GM18511 (cell line): ENCODE results near the gene NLRX1.
"Not testable (repeated sequence)": the region's sequence is repeated elsewhere in the genome, so short reads cannot be mapped to it uniquely, and the experiment has no call there.

Experiments
- ATAC-seq: cut with Tn5 transposase; IDR thresholded peaks from one replicate; pipeline ENCODE4 v1.9.1; 2021; ENCODE audit warnings: mild to moderate bottlenecking, moderate library complexity; ENCODE audit not compliant: unreplicated experiment

NLRX1 gene

GRCh38 chr11:119205574-119206510 lies 37.3 kb downstream of the NLRX1 start, which contains the start of gene CBL:
CBL (plus strand) TSS chr11:119206339; CDS start chr11:119206418, 79 bp downstream.
- peak; percentile 85 for ATAC-seq

DNA sequence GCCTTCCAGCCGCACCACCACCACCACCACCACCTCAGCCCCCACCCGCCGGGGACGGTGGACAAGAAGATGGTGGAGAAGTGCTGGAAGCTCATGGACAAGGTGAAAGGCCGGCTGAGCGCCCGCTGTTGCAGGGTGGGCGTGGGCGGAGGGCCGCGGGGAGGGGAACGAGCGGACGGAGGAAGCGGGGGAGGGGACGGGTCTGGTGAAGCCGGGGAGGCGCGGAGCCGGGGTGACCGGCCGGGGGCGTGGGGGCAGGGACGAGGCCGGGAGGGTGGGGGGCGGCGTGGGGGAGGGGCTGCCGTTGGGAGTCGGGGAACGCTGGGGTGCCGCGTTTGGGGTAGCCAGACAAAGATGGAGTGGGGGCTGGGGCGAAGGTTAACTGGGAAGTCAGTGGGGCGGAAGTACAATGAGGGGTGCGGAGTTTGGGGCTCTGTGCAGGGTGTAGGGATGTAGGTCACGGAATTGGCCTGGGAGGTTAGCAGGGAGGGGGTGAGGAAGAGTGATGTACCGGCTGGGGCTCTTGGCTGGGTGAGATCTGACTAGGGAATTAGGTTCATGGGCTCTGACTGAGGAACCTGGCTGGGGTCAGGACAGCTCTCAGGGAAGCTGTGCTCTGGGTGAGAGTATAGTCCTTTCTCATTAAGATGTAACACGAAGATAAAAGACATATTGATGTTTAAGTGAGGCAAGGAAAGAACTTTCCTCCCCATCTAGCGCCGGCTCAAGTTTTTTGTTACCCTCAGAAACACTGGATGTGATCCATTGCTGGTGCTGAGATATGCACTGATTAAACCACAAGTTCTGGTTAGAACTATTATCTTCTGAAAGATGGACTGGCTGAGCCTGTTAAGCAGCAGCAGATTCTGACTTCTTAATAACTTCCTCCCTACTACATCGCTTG lies 38.2 kb downstream of the NLRX1 start:
- ATAC-seq, result peak; percentile 39

DNA sequence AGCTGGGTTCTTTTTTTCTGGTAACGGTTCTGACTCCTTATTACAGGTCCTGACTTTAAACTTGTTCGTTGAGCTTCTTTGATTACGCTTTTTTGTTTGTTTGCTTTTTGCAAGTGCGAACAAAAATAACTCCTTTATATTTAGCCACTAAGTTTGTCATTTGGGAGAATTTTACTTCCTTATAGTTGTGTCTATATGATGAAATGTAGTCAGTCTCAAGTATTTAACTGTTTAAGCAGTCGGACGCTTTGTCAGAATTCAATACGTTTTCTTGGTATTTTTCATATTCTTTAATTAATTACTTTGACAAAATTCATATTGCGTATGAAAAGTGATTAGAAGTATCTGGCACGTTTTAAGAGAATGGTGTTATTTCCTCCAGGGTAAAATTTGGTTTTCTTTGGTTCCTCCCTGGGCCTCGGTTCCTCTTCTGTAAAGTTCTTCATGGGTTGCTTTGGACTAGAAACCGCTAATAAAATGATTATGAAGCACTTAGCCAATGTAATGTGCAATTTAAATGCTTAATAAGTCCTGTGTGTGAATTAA lies 39.0 kb downstream of the NLRX1 start:
- ATAC-seq, result no peak

DNA sequence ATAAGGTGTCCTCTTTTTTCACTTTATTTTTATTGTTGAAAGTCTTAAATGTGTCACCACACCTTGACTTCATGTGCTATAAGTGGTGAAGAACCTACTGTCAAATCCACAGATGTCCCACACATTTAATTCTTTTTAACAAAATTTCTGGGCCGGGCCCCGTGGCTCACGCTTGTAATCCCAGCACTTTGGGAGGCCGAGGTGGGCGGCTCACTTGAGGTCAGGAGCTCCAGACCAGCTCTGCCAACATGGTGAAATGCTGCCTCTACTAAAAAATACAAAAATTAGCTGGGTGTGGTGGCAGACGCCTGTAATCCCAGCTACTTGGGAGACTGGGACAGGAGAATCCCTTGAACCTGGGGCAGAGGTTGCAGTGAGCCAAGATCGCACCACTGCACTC lies 40.7 kb downstream of the NLRX1 start:
- no peak for ATAC-seq

GRCh38 chr11:119210050-119210449 lies 41.5 kb downstream of the NLRX1 start:
- no peak for ATAC-seq

GRCh38 chr11:119218141-119218878 lies 49.8 kb downstream of the NLRX1 start:
- ATAC-seq, result no peak

DNA sequence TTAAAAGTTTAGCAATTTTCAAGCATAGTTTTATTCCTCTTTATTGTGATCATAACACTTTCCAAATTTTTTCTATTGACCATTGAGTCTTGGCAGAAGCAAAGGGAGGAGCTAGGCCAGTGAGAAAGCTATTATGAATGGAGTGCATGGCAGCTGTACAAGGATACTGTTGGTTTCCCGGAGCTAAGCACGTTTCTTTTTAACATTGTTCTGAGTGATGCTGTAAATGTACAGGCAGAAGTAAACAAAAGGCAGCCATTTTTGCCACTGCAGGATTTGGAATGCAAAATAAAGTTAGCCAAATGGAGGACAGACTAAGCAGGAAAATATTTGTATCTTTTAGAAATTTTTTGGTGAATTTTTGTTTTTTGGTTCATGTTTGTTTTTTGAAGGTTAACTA lies 53.8 kb downstream of the NLRX1 start:
- no peak for ATAC-seq

GRCh38 chr11:119222891-119223290 lies 54.4 kb downstream of the NLRX1 start:
- no peak for ATAC-seq

GRCh38 chr11:119223856-119224255 lies 55.3 kb downstream of the NLRX1 start:
- no peak for ATAC-seq

DNA sequence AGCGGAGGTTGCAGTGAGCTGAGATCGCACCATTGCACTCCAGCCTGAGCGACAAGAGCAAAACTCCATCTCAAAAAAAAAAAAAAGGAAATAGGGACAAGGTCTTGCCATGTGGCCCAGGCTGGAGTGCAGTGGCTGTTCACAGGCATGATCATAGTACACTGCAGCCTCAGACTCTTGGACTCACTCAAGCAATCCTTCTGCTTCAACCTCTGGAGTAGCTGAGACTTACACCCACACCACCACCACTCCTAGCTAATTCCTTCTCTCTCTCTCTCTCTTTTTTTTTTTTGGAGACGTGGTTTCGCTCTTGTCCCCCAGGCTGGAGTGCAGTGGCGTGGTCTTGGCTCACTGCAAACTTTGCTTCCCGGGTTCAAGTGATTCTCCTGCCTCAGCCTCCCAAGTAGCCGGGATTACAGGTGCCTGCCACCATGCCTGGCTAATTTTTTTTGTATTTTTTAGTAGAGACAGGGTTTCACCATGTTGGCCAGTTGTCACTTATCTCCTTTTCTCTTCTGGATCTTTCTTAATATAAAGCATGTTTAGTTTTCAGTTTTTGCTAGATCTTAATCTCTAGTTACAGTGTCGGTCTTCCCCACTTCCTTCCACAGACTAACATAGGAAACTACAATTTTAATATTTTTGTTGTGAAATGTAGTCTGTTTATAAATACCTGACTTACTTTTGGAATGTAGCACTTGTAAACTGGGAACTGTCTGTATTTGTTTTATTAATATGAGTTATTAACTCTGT lies 60.2 kb downstream of the NLRX1 start:
- not testable (repeated sequence) for ATAC-seq

DNA sequence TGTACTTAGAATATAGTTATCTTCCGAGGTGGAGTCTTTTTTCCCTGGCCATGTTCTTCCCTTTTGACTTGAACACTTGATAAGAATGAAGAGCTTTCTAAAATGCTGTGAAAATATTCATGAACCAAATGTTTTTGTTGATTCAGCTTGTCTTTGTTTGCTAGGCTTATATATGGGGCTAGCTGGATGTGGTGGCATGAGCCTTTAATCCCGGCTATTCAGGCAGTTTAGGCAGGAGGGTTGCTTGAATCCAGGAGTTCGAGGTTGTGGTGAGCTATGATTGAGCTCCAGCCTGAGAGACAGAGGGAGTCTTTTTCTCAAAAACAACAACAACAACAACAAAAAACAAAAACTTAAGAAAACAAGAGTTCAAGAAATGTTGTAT lies 60.8 kb downstream of the NLRX1 start:
- no peak for ATAC-seq

- ATAC-seq, result no peak
Observed at GRCh38 chr11:119229741-119230140, 61.2 kb downstream of the NLRX1 start.
